ENCODE results near the gene IRX6.

Gene IRX6

DNA sequence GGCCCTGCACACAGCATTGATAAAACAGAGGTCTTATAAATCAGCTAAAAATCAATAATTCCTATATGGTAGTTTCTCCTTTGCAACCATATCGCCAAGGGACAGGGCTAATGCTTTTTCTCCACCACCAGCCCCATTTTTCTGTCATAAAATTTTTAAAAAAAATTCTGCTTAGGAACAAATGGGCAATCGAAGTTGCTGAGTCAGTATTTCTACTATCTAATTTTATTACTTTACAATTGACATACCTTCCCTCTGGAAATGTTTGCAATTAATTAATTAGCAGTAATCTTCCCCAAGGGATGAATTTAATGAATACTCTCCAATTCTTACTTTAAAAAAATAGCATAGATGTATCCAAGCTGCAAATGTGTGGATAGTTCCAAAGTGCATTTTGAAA is 1.7 kb upstream of the IRX6 start:
- DNase-seq: no peak

DNA sequence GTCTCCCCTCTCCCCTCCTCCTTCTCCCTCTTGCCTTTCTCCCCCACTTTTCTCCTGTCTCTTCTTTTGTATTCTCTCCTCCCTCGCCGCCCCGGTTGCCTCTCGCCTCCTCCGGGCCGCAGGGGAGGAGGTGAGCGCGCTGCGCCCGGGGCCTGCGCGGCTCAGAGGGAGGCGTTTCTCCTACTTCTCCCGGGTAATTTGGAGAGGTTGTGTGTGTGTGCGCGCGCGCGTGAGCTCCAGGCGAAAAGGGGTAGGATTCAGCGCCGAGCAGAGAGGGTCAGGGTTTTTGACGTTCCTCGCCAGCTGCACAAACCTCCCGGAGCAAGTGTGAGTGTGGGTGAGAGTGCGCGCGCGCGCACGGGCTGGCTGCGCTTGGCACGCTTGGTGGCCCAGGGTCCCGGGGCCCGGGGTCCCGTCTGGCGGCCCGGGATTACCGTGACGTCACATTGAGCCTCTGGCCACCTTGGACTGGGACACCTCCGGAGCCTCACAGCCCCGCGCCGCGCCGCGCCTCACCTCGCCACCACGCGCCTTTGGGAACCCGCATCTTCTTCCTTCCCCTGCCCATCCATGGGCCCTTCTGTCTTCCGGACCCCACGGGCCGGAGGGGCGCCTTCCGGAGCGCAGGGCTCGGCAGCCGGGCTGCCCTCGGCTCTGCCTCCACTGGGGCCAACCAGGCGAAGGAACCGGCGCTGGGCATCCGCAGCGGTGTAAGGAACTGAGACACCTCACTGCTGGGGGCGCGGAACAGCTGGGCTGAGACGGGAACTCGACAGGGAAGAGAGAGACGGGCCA is 479 bp downstream of the IRX6 start:
- no peak for DNase-seq

DNA sequence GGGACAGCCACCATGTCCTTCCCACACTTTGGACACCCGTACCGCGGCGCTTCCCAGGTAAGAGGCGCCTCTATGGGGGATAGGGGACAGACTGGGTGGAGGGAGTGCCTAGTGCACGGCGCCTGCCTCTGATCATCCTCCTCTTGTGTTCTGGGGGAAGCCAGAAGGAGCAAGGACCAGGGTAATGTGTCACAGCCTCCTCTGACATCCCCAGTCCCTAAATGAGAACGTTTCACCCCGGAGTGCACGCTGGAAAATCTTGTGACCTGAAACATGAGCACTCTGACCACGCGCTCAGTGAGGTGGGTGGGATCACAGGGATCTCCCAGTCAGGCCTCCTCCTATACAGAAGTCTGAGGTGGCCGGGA is 1.1 kb downstream of the IRX6 start:
- no peak for DNase-seq

DNA sequence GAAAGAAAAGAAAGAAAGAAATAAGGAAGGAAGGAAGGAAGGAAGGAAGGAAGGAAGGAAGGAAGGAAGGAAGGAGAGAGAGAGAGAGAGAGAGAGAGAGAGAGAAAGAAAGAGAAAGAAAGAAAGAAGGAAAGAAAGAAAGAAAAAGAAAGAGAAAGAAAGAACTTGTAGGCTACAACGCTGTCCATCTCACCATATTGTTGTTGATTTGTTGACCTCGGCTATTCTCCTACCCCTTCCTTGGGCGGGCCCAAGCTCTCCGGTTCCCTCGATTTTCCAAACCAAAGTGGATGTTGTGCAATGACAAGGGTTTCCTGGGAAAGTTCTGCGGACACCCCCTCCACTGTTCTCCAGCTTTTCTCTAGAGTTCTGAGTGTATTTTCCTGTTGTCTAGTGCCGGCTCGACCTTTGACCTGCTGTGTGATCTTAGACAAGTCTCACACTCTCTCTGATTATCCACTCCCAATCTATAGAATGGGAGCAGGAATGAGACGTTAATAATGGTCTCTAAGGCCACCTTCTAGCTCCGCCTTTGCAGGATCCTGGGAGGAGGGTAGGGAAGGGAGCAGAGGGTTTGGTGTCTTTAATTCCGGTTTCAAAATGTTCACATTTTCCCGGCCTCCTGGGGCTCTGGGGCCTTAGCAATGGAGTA is 1.6 kb downstream of the IRX6 start:
- no peak for DNase-seq

DNA sequence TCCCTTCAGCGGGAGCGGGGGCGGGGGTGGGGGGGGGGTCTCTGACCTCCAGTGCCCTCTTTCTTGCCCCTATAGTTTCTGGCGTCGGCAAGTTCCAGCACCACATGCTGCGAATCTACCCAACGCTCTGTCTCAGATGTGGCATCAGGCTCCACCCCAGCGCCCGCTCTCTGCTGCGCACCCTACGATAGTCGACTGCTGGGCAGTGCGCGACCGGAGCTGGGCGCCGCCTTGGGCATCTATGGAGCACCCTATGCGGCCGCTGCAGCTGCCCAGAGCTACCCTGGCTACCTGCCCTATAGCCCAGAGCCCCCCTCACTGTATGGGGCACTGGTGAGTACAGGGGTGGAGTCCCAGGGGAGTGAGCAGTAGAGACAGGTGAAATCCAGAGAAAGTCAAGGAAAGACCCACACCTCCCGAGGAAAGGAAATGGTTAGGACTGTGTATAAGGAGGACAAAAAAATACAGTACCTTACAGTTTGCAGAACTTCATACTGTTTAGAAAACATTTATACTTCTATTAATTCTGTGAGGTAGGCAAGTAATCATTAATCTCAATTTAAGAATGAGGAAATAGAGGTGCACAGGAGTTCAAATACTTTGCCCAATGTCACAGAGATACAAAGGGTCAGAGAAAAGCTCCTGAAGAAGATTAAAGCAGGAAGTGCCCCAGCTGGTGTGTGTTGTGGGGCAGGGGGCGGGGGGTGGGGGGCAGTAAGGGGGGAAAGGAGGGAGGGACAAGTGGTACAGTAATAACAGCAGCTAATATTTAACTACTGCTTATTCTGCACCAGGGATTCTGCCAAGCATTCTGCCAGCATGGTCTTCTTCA is 2.5 kb downstream of the IRX6 start:
- DNase-seq: no peak

DNA sequence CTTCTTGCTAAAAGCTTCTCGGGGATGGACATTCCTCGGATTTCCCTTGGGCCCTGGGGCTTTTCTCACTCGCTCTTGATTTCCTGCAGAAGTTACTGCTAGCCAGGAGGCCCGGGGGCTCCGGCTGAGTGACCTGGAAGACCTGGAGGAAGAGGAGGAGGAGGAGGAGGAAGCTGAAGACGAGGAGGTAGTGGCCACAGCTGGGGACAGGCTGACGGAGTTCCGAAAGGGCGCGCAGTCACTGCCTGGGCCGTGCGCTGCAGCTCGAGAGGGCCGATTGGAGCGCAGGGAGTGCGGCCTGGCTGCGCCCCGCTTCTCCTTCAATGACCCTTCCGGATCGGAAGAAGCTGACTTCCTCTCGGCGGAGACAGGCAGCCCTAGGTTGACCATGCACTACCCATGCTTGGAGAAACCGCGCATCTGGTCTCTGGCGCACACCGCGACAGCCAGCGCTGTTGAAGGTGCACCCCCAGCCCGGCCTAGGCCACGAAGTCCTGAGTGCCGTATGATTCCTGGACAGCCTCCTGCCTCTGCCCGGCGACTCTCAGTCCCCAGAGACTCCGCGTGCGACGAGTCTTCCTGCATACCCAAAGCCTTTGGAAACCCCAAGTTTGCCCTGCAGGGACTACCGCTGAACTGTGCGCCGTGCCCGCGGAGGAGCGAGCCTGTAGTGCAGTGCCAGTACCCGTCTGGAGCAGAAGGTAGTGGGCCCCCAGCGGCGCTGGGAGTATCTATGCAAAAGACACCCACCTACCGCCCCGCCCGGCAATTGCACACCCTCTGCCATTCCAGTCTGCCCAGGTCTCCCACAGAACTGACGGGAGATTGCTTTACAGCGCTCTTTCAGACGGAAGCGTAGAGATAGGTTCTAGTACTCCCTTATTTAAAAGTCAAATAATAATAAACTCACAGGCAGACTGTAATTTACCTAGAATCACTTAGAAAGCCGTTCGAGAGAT is 4.9 kb downstream of the IRX6 start:
- DNase-seq: no peak

DNA sequence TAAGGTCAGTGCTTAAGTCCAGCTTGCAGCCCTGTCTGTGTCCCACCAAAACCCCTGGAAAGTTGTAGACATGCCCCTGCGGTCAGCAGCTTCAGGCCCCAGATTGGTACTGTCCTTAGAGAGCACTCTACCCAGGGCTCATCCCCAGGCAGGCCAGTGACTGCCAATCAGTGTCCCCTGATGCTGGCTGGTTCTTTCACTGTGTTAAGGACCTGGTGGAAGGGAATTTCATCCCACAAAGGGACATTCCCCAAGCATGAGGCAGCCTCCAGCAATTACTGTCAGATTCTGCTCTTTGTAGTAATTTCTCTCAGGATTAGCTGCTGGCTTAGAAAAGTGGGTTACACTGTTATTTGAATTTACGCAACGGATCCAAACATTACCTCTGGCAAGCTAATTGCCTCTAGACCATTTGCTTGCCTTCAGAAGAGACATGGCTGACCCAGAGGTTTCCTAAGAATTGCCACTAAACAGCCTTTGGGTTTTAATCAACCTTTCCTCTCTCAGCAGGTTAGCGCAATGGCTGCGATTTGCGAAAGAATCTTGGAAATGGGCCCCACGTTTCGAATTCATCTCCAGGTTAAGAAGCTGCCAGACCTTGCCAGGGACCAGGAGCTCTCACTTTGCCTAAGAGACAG is 5.9 kb downstream of the IRX6 start:
- no peak for DNase-seq

DNA sequence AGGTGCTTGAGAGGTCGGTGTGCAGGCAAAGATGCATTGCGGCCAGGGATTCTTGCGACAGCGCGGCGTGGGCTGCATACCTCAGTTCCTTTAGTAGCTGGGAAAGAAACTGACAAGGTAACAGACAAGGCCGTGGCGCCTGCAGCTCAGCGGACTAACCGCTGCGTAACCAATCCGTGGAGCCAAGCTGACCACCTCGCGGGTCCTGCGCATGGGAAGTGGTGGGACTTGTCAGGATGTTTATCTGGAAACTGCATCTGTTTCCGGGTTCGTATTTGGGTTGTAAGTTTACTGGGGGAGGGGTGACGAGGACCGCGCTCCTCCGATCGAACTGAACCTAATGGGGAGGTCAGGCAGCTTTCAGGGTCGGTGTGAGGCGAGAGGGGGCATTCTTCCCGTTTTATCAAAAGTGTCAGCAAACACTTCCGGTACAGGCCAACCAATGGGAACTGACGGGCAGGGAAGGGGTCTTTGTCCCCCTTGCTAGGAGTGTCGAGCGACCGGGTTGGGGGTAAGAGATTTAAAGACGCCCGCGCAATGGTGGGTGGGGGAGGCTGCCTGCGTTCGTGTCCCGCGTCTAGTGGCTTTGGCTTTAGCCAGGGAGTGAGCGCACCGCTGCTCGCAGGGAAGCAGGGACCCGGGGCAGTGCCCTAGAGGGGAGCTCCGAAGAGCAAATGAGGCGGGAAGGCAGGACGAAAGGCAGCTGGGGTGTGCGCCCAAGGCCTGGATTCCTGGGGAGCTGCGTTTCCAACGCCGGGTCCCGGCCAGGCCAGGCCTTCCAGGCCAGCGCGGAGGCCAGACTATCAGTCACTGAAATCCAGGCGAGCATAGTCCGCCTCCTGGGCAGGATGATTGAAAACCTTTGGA is 7.0 kb downstream of the IRX6 start:
- no peak for DNase-seq

DNA sequence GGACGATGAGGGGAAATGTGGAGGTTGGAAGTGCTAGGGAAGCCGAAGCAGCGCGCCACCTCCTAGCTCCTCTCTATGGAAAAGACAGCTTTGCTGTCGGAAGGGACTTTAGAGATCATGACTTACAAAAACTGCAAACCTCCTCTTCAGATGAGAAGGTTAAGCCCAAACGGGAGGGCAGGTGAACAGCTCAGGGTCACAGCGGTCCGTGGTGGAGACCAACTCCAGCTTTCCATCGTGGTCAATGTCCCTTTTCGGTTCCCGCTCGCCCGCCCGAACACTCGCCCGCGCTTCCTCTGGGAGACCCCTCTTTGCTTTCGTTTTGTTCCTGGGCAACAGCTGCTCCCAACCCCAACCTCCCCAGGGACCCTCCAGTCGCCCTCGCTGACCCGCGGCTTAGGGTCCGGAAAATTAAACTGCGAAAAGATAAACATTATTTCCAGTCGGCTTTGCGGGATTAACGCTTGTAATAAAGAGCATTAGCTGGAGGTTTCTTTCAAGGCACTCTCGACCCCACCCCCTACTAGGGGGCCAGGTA is 7.7 kb downstream of the IRX6 start:
- DNase-seq: no peak

DNA sequence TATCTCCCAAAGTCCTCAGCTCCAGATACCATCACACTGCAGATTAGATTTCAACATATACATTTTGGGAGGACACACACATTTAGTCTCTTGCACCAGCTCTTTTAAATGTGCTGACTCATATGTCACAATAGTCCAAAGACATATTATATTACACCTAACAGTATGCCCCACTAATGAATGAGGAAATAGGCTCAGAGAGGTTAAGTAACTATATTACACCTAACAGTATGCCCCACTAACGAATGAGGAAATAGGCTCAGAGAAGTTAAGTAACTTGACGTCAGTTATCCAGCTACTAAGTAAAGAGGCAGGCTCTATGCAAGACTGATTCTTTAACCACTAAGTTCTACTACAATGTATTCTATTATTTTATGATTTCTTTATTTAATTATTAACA is 9.7 kb downstream of the IRX6 start:
- DNase-seq: no peak

DNA sequence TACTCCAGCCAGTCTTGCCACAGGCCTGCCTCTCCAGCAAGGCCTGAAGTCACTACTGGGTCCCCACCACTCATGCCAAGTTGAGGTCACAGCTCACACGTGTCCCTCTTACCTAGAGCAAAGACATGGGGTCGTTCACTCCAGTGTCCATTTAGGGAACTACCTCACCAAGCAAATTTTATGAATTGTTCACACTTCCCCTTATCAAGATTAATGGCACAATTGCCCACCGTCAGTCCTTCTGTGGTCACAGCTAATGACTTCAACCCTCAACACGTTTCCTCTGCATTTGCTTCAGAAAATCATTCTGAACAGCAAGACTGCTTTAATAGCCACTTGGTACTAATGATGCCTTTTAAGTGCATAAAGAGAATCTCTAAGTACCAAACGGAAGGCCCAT is 14.6 kb downstream of the IRX6 start:
- no peak for DNase-seq

DNA sequence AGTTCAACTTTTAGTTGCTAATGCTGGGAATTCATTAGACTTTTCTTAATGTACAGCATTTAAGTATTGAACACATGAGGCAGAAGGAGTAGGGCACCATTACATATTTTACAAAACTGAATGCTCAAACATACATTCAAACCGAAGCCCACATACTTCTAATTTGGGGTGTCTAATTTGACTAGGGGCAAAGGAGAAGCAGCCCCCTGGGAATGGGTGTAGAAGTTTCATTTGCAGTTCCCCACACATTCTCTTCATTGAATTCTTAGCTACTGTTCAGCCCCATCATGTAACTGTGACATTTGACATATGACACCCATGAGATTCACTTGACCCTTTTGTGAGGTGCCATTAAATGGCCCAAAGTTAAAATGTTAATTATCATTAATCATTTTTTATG is 16.4 kb downstream of the IRX6 start:
- DNase-seq: no peak

DNA sequence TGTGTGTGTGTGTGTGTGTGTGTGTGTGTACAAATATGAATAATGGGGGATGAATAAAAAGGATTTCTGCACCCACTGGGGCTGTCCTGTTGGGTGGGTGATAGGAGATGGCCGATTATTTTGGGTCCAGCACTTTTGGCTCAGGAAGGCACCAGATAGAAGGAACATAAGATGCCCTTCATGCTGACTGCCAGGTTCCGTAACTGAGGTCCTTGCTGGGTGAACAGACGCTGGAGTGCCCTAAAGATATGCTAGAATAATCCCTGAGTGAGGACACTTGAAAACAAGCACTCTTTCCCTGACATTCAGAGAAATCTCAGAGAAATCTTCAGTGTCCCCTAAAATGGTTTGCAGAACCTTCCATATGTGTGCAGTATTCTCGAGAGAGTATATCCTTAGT is 17.7 kb downstream of the IRX6 start:
- DNase-seq: no peak

DNA sequence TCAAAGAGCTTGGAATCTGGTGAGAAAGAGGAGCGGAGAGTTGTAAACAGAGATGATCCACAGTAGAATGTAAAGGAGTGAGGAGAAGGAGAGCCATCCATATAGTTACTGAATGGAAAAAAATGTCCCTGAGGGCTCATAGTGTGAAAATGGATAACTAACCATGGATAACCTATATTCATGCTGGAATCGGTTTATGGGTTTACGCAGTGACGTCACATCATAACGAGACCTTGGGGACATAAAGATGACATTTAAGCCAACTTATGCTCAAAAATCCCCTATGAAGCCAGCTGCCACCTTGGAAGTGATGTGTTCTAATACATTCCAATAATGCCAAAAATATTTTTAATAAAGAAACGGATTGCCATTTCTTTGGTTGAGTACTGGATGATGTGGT is 22.5 kb downstream of the IRX6 start:
- no peak for DNase-seq

DNA sequence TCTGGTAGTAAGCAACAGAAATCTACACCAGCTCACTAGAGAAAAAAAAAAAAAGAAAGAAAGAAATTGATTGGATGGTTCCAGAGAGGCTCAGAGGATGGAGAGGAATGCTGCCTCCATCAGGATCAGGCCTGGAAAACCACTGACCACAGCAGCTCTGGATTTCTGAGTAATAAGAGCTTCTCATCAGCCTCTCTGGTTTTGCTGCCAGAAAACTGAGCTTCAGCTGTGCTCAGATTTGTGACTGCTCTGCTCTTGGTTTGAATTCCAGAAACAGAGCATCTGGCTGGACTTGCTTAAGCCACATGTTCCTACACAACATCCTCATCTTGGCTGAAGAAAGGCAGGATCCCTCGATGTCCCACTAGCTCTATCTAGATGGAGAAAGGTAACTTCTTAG is 25.9 kb downstream of the IRX6 start:
- no peak for DNase-seq

DNA sequence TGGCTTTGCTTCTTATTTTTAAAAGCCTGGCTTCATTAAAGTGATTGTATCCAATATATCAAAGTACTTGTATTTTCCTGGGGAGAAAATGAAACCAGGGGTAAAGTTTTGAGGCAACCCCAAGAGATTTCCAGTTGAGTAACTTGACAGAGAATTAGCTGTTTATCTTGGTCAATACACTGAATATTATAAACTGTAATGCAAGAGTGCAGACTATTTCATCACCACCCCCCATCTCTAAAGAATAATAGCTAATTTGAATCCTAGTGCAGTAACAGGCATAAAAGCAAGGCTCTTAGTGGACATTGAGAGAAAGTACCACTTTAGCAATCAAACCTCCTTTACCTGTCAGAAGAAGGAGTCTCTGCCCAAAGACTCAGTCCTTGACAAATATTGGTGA is 27.0 kb downstream of the IRX6 start:
- DNase-seq: no peak

DNA sequence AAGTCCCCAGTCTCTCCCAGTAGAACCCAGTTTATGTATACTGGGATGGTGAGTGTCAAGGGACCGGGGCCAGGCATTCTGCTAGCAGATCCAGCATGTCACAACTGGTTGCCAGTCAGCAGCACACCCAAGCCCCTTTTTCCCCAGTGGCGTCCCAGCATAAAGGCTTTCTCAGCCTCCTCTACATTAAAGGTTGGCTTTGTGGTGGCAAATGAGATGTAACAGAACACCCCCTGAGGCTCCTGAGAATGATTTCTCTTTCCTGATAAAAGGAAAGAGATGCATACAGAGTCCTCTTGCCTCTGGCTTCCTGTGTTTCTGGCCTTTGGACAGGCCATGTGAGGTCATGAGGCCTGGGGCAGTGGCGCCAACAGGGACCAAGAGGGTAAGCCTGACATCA is 27.9 kb downstream of the IRX6 start:
- no peak for DNase-seq

DNA sequence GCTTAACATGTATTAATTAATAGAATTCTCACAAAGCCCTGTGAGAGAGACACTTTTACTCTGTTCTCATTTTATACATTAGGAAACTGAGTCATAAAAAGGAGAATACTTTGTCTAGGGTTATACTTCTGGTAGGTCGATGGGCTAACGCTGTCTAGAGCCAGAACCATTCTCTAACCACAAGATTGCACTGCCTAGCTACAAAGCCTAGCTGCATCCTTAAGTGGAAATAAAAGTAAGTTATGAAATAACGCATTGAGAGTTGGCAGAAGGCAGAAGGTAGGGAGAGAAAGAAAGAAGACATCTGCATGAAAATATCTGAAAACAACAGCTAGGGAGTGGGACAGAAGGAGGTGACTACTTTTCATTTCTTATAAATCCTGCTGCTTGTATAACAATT is 33.2 kb downstream of the IRX6 start:
- DNase-seq: no peak

DNA sequence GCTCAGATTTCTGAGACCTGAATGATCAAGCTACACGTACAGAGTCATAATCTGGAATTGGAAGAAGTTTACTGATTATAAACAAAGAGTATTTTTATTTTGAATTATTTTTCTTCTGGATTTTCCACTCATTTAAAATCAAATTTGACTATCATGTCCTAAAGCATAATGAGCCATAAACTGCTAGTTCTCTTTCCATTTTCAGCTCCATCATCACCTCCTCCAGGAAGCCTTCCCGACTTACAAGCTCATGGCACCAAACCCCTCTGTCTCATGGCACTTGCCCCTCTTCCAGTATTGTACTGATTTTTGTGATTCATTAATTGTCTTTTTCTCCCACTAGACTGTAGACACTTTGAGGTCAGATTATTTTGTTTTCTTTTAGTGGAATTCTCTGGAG is 35.9 kb downstream of the IRX6 start:
- DNase-seq: no peak

DNA sequence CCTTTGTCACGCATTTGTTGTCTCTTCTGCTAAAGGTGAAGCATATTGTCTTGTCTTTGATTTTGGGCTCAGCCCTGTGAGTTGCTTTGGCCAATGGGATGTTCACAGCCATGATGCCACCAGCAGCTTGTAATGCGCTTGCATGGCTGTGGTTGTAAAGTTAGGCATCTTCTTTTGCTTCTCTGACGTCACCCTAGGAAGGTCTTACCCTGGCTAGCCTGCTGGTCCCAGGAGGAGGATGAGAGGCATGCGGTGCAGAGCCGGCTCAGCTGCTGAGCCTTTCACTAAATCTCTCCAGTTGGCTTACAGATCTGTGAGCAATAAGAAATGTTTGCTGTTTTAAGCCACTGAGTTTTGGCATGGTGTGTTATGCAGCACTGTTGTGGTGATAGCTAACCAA is 40.8 kb downstream of the IRX6 start:
- no peak for DNase-seq
